Loucy (cell line): Measurements from ENCODE around the gene CSF3.

ENCODE experiments used
- H2AFZ ChIP-seq: fragments of 200-600 bp; sonication (generic); 2 replicates; pipeline ENCODE4 v1.6.0; 2016; ENCODE audit warnings: antibody characterized with exemption, mild to moderate bottlenecking, low read length, moderate library complexity
- H3F3A ChIP-seq: fragments of 200-600 bp; 2 replicates; pipeline ENCODE4 v1.6.0; 2016; ENCODE audit warnings: antibody characterized with exemption, low read depth, mild to moderate bottlenecking
- H3K27me3 ChIP-seq: fragments of 200-600 bp; sonication (generic); 2 replicates; pipeline ENCODE4 v1.6.1; 2014; ENCODE audit warnings: low read length, mild to moderate bottlenecking; ENCODE audit not compliant: insufficient read depth, poor library complexity, severe bottlenecking
- H3K36me3 ChIP-seq: fragments of 200-600 bp; sonication (generic); 2 replicates; pipeline ENCODE4 v1.6.1; 2016; ENCODE audit warnings: low read length; ENCODE audit not compliant: insufficient read depth
- H3K4me1 ChIP-seq: fragments of 200-600 bp; sonication (generic); 2 replicates; pipeline ENCODE4 v1.5.1; 2014; ENCODE audit warnings: low read length, mild to moderate bottlenecking; ENCODE audit not compliant: insufficient read depth, poor library complexity, severe bottlenecking
- H3K4me2 ChIP-seq: fragments of 200-600 bp; sonication (generic); 2 replicates; pipeline ENCODE4 v1.6.0; 2014; ENCODE audit warnings: antibody characterized with exemption, low read length, low read depth, mild to moderate bottlenecking; ENCODE audit not compliant: poor library complexity, severe bottlenecking
- H3K4me3 ChIP-seq: fragments of 200-600 bp; sonication (generic); 2 replicates; pipeline ENCODE4 v1.5.1; 2014; ENCODE audit warnings: low read length, mild to moderate bottlenecking, mixed read lengths; ENCODE audit not compliant: poor library complexity, severe bottlenecking
- H3K79me2 ChIP-seq: fragments of 200-600 bp; sonication (generic); 2 replicates; pipeline ENCODE4 v1.6.1; 2014; ENCODE audit warnings: low read length; ENCODE audit not compliant: insufficient read depth
- H3K9ac ChIP-seq: fragments of 200-600 bp; sonication (generic); 2 replicates; pipeline ENCODE4 v1.6.0; 2014; ENCODE audit warnings: mild to moderate bottlenecking, low read depth, low read length, moderate library complexity; ENCODE audit not compliant: poor library complexity, severe bottlenecking
- H3K9me2 ChIP-seq: fragments of 200-600 bp; sonication (generic); replicated peaks from 2 replicates; pipeline ENCODE4 v1.6.1; 2016; ENCODE audit warnings: low read depth, low read length, mixed read lengths
- H3K9me3 ChIP-seq: fragments of 200-600 bp; sonication (generic); 2 replicates; pipeline ENCODE4 v1.6.1; 2014; ENCODE audit warnings: mild to moderate bottlenecking, antibody characterized with exemption, low read length, low read depth; ENCODE audit not compliant: insufficient read depth
- H4K20me1 ChIP-seq: fragments of 200-600 bp; sonication (generic); 2 replicates; pipeline ENCODE4 v1.6.0; 2014; ENCODE audit warnings: antibody characterized with exemption, low read length, mild to moderate bottlenecking; ENCODE audit not compliant: insufficient read depth, poor library complexity, severe bottlenecking
- CTCF ChIP-seq: fragments of 200-600 bp; sonication (generic); conservative IDR thresholded peaks from 2 replicates; pipeline ENCODE4 v1.5.1; 2014; ENCODE audit warnings: mild to moderate bottlenecking, antibody characterized with exemption, low read length
- EZH2phosphoT487 ChIP-seq: fragments of 200-600 bp; IDR thresholded peaks from 2 replicates; pipeline ENCODE4 v1.6.1; 2018; ENCODE audit warnings: antibody characterized with exemption, mild to moderate bottlenecking, moderate library complexity, borderline replicate concordance

Gene CSF3

GRCh38 chr17:40015998-40016985 lies 1.1 kb downstream of the CSF3 start:
- Histone ChIP-seq H3K36me3 (no peaks in the 10 kb centered on the region; the same call in 1 of the 2 replicates), H2AFZ (no peak overlapping the region), H3K4me3 (no peak overlapping the region), H3K4me2 (no peak overlapping the region), H3K9me2 (no peaks in the 10 kb centered on the region), H3K9ac (no peak overlapping the region), H3K27me3 (no peaks in the 10 kb centered on the region), H3K4me1 (no peaks in the 10 kb centered on the region), H3K9me3 (no peaks in the 10 kb centered on the region), H3K79me2 (no peaks in the 10 kb centered on the region), H3F3A (no peaks in the 10 kb centered on the region), H4K20me1 (no peaks in the 10 kb centered on the region)
- TF ChIP-seq EZH2phosphoT487: no peak
- no peak for TF ChIP-seq CTCF

GRCh38 chr17:40017422-40018080 lies 2.3 kb downstream of the CSF3 start:
- no peaks in the 10 kb centered on the region for H3K4me1 ChIP-seq
- H4K20me1 ChIP-seq: no peaks in the 10 kb centered on the region
- no peak overlapping the region for H3K4me3 ChIP-seq
- no peaks in the 10 kb centered on the region for H3K27me3 ChIP-seq
- no peaks in the 10 kb centered on the region for H3K79me2 ChIP-seq
- no peak overlapping the region for H2AFZ ChIP-seq
- no peak overlapping the region for H3K4me2 ChIP-seq
- H3K9me2 ChIP-seq: no peaks in the 10 kb centered on the region
- no peaks in the 10 kb centered on the region for H3F3A ChIP-seq
- TF ChIP-seq EZH2phosphoT487: no peak
- TF ChIP-seq CTCF: no peak
- no peak overlapping the region for H3K9ac ChIP-seq
- peaks cover 9% of the 10 kb centered on the region; the same call in 1 of the 2 replicates for H3K36me3 ChIP-seq
- H3K9me3 ChIP-seq: no peaks in the 10 kb centered on the region

- Histone ChIP-seq H3K4me1 (no peaks in the 10 kb centered on the region), H3K9me2 (no peaks in the 10 kb centered on the region), H2AFZ (no peak overlapping the region), H3K36me3 (peaks cover 15% of the 10 kb centered on the region; the same call in 1 of the 2 replicates), H3K9ac (no peak overlapping the region), H3K79me2 (no peaks in the 10 kb centered on the region), H4K20me1 (no peaks in the 10 kb centered on the region), H3K9me3 (no peaks in the 10 kb centered on the region), H3K4me2 (peak overlapping the region; percentile 23), H3K4me3 (no peak overlapping the region), H3F3A (no peaks in the 10 kb centered on the region), H3K27me3 (no peaks in the 10 kb centered on the region)
- TF ChIP-seq EZH2phosphoT487 (no peak), CTCF (no peak)
These were observed 3.2 kb downstream of the CSF3 start for GRCh38 chr17:40018211-40019121.
